ENCODE data around the gene KRTAP10-8.

GRCh38 chr21:44579056-44579832, 32.6 kb upstream of the KRTAP10-8 start:
- no peak for TF ChIP-seq CREB5 (CRISPR knock-in tag; IDR thresholded peaks at IDR 0.05; ENCODE audit: low read depth)
- TF ChIP-seq, protein P1, sequence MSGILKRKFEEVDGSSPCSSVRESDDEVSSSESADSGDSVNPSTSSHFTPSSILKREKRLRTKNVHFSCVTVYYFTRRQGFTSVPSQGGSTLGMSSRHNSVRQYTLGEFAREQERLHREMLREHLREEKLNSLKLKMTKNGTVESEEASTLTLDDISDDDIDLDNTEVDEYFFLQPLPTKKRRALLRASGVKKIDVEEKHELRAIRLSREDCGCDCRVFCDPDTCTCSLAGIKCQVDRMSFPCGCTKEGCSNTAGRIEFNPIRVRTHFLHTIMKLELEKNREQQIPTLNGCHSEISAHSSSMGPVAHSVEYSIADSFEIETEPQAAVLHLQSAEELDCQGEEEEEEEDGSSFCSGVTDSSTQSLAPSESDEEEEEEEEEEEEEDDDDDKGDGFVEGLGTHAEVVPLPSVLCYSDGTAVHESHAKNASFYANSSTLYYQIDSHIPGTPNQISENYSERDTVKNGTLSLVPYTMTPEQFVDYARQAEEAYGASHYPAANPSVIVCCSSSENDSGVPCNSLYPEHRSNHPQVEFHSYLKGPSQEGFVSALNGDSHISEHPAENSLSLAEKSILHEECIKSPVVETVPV (CRISPR knock-in tag; IDR thresholded peaks at IDR 0.05): no peak
- no peak for TF ChIP-seq ZFP30 (CRISPR knock-in tag; IDR thresholded peaks at IDR 0.05)
- no peak for TF ChIP-seq CSDC2 (CRISPR knock-in tag; IDR thresholded peaks at IDR 0.05)

Data from SK-N-SH treated with all-trans-retinoic acid at 6 μM for 48 hours (cell line).